AG04450 (cell line): Measurements from ENCODE around the gene OGDH. TPM values are rescaled to one million over a fixed set of nuclear protein-coding genes. Genes with fewer than 3 reads are reported as not detected.
"Not testable (repeated sequence)": the region's sequence is repeated elsewhere in the genome, so short reads cannot be mapped to it uniquely, and the experiment has no call there.

Source experiments
- CTCF ChIA-PET: fragments of 300-600, 350-600 bp; formaldehyde crosslinking; extraction: SDS; loops from one replicate; lab custom pipeline; 2022; ENCODE audit warnings: antibody characterized with exemption, inconsistent platforms; lab: Charles Lee
- POLR2A ChIA-PET: fragments of 350-600 bp; formaldehyde crosslinking; extraction: SDS; loops from one replicate; lab custom pipeline; 2021; ENCODE audit warnings: antibody characterized with exemption, inconsistent platforms; lab: Yijun Ruan, JAX
- DNase-seq: peaks from one replicate; pipeline ENCODE4 v3.0.0-alpha.2; 2011; ENCODE audit warnings: low read depth, low spot score
- H3K27ac ChIP-seq: one replicate; pipeline ENCODE4 v1.5.1; 2012; ENCODE audit warnings: low read depth, low read length, control low read depth
- H3K27me3 ChIP-seq: one replicate; pipeline ENCODE4 v1.6.0; 2012; ENCODE audit warnings: low read length; ENCODE audit not compliant: control insufficient read depth, insufficient read depth
- H3K4me3 ChIP-seq: 2 replicates; pipeline ENCODE4 v1.5.1; 2011; ENCODE audit warnings: mild to moderate bottlenecking, low read depth, low read length, control low read depth
- H3K9me3 ChIP-seq: 2 replicates; pipeline ENCODE4 v1.5.1; 2012; ENCODE audit warnings: low read length; ENCODE audit not compliant: control insufficient read depth, insufficient read depth
- polyA plus RNA-seq: library from polyadenylated mRNA; depleted of rRNA; stranded (reverse); fragments of >200 nt; gene quantifications from 2 replicates; pipeline ENCODE4 v1.2.3, GENCODE V29; 2011
- TF ChIP-seq, protein P1 (sequence below): IDR thresholded peaks from 2 replicates; pipeline ENCODE4 v1.5.1; 2011; ENCODE audit warnings: low read depth, low read length, control low read depth, inconsistent platforms

The OGDH gene
- polyA plus RNA-seq, 1 experiment: 35.8 TPM

DNA sequence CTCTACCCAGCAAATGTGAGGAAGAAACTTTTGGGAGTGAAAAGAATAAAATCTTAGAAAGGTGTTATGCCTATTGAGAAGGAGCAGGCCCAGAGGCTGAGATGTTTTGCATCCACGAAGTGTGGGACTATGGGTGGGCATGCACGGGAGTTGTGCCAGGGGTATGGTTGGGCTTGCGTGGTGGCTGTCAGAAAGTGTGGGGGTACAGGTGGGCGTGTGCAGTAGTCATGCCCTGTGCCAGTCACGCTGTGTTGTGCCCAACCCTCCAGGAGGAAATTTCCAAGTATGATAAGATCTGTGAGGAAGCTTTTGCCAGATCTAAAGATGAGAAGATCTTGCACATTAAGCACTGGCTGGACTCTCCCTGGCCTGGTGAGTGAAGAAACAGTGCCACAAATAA is 89.3 kb downstream of the OGDH start:
- POLR2A ChIA-PET: no interaction called here
- TF ChIP-seq, protein P1, sequence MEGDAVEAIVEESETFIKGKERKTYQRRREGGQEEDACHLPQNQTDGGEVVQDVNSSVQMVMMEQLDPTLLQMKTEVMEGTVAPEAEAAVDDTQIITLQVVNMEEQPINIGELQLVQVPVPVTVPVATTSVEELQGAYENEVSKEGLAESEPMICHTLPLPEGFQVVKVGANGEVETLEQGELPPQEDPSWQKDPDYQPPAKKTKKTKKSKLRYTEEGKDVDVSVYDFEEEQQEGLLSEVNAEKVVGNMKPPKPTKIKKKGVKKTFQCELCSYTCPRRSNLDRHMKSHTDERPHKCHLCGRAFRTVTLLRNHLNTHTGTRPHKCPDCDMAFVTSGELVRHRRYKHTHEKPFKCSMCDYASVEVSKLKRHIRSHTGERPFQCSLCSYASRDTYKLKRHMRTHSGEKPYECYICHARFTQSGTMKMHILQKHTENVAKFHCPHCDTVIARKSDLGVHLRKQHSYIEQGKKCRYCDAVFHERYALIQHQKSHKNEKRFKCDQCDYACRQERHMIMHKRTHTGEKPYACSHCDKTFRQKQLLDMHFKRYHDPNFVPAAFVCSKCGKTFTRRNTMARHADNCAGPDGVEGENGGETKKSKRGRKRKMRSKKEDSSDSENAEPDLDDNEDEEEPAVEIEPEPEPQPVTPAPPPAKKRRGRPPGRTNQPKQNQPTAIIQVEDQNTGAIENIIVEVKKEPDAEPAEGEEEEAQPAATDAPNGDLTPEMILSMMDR: no peak
- CTCF ChIA-PET: no interaction called here
- no peak overlapping the region for H3K27ac ChIP-seq
- no peak for DNase-seq
- no peak overlapping the region for H3K4me3 ChIP-seq
- H3K27me3 ChIP-seq: no peaks in the 10 kb centered on the region
- peaks cover 10% of the 10 kb centered on the region for H3K9me3 ChIP-seq

- TF ChIP-seq, protein P1: no peak
- H3K27me3 ChIP-seq: no peaks in the 10 kb centered on the region
- ChIA-PET POLR2A (no interaction called here), CTCF (no interaction called here)
- peaks cover 10% of the 10 kb centered on the region for H3K9me3 ChIP-seq
- no peak overlapping the region for H3K4me3 ChIP-seq
- DNase-seq: no peak
- H3K27ac ChIP-seq: no peak overlapping the region
These were observed 90.3 kb downstream of the OGDH start for GRCh38 chr7:44696728-44697127.

GRCh38 chr7:44697136-44698045 is 91.0 kb downstream of the OGDH start:
- Histone ChIP-seq H3K27ac (no peak overlapping the region), H3K27me3 (no peaks in the 10 kb centered on the region), H3K4me3 (no peak overlapping the region), H3K9me3 (peaks cover 10% of the 10 kb centered on the region)
- DNase-seq: no peak
- ChIA-PET CTCF (no interaction called here), POLR2A (no interaction called here)
- TF ChIP-seq, protein P1: no peak

DNA sequence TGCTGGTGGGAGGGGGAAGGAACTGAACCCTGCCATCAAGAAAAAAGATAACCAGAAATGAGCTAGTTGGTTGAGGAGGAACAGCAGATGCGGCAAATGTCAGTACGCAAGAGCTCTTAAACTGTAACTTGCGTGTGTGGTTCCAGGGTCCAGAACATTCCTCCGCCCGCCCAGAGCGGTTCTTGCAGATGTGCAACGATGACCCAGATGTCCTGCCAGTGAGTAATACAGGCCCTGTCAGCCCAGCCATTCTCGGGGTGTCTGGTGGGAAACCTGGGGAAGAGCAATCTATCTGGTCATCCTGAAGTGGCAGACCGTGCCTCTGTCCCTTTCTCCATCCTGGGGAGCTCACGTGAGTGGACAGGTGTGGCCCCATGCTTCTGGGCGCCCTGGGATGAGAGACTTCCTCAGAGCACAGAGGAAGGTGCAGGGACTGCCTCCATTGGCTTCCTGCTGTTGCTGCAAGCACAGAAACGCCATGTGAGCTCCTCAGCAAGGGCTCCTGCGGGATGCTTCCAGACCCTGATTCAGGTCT is 91.7 kb downstream of the OGDH start:
- peaks cover 10% of the 10 kb centered on the region for H3K9me3 ChIP-seq
- CTCF ChIA-PET: no interaction called here
- H3K27ac ChIP-seq: no peak overlapping the region
- no peak overlapping the region for H3K4me3 ChIP-seq
- no peaks in the 10 kb centered on the region for H3K27me3 ChIP-seq
- DNase-seq: no peak
- TF ChIP-seq, protein P1: no peak
- POLR2A ChIA-PET: no interaction called here

DNA sequence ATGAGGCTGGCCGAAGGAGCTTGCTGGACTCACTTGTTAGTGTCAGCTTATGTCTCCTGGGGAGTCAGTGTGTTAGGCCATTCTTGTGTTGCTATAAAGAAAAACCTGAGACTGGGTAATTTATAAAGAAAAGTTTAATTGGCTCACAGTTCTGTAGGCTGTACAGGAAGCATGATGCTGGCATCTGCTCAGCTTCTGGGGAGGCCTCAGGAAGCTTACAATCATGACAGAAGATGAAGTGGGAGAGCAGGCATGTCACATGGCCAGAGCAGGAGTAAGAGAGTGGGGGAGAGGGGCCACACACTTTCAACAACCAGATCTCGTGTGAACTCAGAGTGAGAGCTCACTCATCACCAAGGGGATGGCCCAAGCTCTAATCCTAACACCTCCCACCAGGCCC is 93.2 kb downstream of the OGDH start:
- H3K27me3 ChIP-seq, CTCF ChIA-PET, H3K4me3 ChIP-seq, H3K27ac ChIP-seq, DNase-seq, POLR2A ChIA-PET: not testable (repeated sequence)
- H3K9me3 ChIP-seq: peaks cover 10% of the 10 kb centered on the region
